GM19035 (cell line): ENCODE data around the gene CAPN15.

Experiments
- ATAC-seq: cut with Tn5 transposase; IDR thresholded peaks from one replicate; pipeline ENCODE4 v1.9.1; 2021; ENCODE audit not compliant: unreplicated experiment

Gene CAPN15

GRCh38 chr16:525123-525519 is 2.4 kb upstream of the CAPN15 start:
- no peak for ATAC-seq

GRCh38 chr16:525520-526180 is 1.9 kb upstream of the CAPN15 start:
- no peak for ATAC-seq

DNA sequence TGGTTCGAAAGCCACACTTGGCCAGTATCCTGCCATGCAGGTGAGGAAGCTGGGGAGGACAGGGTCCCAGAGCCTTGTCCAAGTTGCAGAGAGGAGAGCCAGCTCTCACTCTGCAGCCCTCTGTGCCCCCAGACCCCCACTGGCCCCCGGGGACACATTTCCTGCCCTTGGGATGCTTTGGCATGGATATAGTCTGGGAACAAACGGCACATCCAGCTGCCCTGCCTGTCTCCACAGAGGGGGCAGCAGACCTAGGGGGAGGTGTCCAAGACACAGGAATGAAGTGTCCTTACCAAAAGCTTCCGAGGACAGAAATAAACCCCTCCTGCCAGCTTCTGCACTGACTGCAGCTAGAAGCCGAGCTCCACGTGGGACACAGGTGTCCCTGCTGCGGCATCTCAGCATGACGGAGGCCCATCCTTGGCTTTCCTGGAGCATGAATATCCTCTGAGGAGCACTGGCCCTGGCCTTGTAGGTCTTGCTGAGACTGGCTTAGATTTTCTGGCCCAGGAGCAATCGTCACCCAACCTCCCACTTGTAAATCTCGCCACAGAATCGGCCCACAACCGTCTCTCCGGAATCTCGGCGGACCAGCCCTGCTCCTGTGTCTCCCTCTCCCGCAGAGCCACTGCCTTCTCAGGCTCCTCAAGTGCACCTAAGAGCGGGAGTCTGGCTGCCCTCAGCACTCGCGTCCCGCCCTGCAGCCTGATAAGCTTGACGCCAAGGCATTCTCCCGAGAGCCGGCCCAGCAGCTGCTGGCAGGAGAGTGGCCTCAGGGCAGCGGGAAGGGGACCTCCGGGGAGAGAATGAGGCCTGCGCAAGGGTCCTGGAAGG is 1.1 kb upstream of the CAPN15 start:
- peak; percentile 0 for ATAC-seq

- peak; percentile 8 for ATAC-seq
These were observed 849 bp downstream of the CAPN15 start for GRCh38 chr16:528111-529011.

DNA sequence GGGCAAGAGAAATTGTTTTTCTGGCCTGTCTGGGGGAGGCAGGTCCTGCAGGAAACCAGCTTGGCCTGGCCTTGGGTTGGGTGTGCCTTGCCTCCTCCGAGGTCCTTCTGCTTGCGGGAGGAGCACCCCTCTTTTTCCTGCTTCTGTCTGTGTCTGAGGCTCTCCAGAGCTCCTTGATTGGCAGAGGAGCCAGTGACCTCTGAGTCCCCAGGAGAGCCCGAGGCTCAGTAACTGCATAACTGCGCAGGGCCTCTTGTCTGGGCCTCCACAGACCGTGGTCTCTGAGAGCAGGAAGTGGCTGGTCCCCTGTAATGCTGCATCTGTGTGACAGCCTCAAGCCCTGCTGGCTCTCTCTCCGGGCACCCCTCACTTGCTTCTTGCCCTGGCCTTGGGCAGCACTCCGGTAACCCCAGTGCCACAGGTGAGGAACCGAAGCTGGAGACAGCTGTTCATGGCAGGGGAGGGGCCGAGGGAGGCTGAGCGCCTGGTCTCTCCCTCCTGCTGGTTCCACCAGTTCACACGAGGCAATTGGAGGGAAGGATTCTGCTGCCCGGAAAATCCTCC is 1.6 kb downstream of the CAPN15 start:
- ATAC-seq, result no peak

DNA sequence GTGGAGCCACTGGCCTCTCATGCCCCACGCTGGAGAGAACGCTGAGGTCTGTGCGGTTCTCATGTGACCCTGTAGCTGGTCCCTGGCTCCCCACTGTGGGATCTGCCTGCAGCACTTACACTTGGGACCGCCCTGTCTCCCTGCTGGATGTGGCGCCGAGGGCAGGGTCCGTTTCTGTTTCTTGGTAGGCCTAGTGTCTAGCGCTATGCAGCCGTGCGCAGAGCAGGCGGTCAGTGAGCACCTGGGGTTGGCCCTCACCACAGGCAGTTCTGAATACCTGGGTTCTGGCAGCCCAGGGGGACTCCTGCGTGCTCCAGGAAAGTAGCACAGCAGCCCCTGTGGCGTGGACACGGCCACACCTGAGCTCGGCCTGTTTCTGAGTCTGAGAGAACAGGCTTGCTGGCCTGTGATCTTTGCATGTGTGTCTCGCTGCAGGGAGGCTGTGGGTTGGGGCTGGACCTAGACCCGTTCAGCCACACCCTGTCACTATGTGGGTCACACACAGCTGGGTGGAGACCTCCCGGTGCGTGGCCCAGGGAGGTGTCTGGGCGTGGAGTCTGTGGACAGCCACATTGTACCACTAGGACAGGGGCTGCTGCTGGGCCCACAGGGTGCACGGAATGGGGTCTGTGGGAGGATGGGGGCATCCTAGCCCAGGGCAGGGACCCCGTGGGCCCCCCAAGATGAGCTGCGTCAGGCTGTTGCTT is 2.8 kb downstream of the CAPN15 start:
- ATAC-seq, result no peak

- ATAC-seq, result no peak
These were observed 4.1 kb downstream of the CAPN15 start for GRCh38 chr16:531494-532125.

DNA sequence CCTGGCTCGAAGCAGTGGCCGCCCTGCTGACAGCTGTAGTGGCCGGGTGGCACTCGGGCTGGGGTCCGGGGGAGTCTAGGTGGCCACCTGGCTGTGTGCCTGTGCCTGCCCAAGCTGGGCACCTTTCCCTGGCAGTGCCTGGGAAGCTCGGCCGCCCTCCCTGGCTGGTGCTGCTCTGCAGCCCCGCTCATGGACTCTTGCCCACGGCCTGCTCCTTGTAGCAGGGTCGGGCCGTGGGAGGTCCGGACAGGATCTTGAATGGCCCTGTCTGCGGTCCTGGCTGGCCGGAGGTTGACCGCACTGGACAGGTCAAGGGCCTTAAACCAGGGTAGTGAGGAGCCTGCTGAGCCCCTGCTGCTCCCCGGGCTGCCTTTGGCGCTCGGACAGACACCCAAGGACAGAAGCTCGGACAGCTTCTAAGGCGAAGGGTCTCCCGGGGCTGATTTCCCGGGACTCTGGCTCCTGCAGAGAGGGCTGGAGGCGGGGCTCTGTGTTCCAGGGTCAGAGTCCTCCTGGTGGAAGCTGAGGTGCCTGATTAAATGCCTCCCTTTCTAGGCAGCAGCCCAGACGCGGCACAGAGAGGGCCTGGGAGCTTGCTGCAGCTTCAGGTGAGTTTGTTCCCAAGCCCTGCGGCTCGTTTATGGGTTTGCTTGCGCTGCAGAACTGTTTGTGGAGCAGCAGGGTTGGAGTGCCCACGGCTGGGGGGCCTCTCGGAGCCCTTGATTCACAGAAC is 6.0 kb downstream of the CAPN15 start:
- no peak for ATAC-seq

GRCh38 chr16:534135-534534 is 6.6 kb downstream of the CAPN15 start:
- ATAC-seq, result no peak

DNA sequence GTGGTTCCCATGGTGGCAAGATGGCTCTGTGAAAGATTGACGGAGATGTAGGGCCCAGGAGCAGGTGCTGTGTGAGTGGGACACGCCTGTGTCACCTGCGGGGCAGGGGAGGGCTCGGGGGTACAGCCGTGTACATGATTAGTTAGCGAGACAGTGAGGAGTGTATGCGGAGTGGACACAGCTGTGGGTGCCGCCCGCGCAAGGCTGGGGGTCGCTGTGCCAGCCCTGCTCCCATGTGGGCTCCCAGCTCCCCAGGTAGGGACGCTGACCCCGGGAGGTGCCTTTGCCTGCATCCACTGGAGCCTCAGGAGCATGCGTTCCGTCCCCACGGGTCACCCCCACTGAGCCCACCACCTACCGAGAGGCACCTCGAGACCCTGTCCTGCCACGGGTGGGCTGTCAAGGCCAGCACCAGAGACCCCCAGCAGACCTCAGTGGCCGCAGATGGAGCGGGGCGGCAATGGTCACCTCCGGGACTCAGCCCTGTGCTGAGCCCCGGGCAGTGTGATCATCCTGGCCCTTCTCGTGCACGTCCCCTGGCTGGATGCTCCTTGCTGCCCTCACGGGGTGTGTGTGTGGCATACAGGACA is 7.4 kb downstream of the CAPN15 start:
- ATAC-seq, result no peak

- ATAC-seq, result no peak
These were observed 8.2 kb downstream of the CAPN15 start for GRCh38 chr16:535446-536405.

GRCh38 chr16:536746-537145 is 9.2 kb downstream of the CAPN15 start:
- ATAC-seq, result no peak

- ATAC-seq, result no peak
These were observed 10.2 kb downstream of the CAPN15 start for GRCh38 chr16:537415-538335.

GRCh38 chr16:539901-540530 is 12.5 kb downstream of the CAPN15 start:
- ATAC-seq, result no peak

DNA sequence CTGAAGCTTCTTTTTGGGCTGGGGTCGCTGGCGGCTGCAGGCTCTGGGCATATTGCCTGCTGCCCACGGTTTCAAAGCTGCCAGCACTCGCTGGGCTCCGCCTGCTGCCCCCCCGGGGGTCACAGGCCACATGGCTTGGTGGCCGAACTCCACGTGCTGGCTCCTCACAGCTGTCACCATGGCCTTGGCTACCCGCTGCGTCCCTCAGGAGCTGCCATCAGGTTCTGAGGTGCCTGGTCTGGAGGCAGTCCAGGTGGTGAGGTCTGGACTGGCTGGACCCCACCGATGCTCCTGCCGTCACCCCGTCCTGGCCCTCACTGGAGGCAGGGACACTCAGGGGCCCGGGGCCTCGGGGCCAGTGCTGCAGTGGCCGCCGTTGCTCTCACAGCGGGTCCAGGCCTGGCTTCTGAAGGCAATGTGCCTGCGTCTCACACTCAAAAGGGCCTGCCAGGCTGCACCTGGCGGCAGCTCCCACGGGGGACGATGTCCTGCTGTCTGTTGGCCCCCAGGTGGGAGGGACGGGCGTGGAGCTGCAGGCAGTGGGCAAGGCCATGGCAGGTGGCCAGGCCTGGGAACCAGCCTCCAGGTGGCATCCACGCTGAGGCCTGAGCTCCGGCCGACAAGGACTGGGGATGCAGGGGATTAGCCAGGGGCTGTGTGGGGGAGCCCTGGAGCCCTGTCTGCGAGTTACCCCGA is 13.3 kb downstream of the CAPN15 start:
- no peak for ATAC-seq
